Vagina (tissue), 2 donors: ENCODE results near the gene AMOTL2.

ENCODE experiments used
- POLR2A ChIP-seq, 2 donors: fragments of 450-650 bp; IDR thresholded peaks; one replicate each; pipeline ENCODE4 v1.6.1; 2017; ENCODE audit warnings: antibody characterized with exemption in 2 of 2, mild to moderate bottlenecking in 2 of 2, moderate library complexity in 2 of 2
- TF ChIP-seq, protein P1 (sequence below), 3 experiments: fragments of 450-650 bp in 2 of 3; fragments of 200-600 bp in 1 of 3; sonication (generic) in 1 of 3; IDR thresholded peaks; one replicate each; pipeline ENCODE4 v1.5.1; 2017 to 2019; ENCODE audit warnings: antibody characterized with exemption in 3 of 3, mild to moderate bottlenecking in 2 of 3, moderate library complexity in 2 of 3

DNA sequence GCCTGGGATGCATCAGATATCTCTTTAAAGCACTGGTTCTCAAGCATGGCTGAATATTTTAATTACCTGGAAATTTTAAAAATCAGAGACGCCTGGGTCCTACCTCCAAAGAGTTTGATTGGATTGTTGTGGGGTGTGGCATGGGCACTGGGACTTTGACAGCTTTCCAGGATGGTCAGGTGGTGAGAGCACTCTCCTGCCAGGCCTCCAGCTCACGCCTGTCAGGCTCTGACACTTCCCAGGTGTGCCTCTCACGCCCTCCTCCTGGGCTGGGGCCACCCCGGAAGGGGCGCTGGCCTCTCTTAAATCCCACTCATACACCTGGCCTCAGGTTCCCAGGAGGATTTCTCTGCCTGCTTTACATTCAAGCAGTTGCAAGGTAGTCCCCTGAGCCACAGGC lies 48.5 kb downstream of the AMOTL2 start:
- TF ChIP-seq, protein P1, sequence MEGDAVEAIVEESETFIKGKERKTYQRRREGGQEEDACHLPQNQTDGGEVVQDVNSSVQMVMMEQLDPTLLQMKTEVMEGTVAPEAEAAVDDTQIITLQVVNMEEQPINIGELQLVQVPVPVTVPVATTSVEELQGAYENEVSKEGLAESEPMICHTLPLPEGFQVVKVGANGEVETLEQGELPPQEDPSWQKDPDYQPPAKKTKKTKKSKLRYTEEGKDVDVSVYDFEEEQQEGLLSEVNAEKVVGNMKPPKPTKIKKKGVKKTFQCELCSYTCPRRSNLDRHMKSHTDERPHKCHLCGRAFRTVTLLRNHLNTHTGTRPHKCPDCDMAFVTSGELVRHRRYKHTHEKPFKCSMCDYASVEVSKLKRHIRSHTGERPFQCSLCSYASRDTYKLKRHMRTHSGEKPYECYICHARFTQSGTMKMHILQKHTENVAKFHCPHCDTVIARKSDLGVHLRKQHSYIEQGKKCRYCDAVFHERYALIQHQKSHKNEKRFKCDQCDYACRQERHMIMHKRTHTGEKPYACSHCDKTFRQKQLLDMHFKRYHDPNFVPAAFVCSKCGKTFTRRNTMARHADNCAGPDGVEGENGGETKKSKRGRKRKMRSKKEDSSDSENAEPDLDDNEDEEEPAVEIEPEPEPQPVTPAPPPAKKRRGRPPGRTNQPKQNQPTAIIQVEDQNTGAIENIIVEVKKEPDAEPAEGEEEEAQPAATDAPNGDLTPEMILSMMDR (IDR thresholded peaks at IDR 0.05) = no peak
- TF ChIP-seq POLR2A (IDR thresholded peaks at IDR 0.05) = no peak
